GM19455 (cell line): ENCODE measurements around the gene SPP1.
"Not testable (repeated sequence)": the region's sequence is repeated elsewhere in the genome, so short reads cannot be mapped to it uniquely, and the experiment has no call there.

Experiments used
- ATAC-seq: cut with Tn5 transposase; IDR thresholded peaks from one replicate; pipeline ENCODE4 v1.9.1; 2021; ENCODE audit not compliant: unreplicated experiment

SPP1 gene

DNA sequence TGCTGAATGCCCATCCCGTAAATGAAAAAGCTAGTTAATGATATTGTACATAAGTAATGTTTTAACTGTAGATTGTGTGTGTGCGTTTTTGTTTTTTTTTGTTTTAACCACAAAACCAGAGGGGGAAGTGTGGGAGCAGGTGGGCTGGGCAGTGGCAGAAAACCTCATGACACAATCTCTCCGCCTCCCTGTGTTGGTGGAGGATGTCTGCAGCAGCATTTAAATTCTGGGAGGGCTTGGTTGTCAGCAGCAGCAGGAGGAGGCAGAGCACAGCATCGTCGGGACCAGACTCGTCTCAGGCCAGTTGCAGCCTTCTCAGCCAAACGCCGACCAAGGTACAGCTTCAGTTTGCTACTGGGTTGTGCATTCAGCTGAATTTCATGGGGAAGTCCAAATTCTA lies at the start of gene SPP1:
TSS of gene SPP1 (plus strand) at position 249 of the 400 bp plus-strand sequence. CDS start 1,182 bp downstream, outside the sequence.
- ATAC-seq: no peak

DNA sequence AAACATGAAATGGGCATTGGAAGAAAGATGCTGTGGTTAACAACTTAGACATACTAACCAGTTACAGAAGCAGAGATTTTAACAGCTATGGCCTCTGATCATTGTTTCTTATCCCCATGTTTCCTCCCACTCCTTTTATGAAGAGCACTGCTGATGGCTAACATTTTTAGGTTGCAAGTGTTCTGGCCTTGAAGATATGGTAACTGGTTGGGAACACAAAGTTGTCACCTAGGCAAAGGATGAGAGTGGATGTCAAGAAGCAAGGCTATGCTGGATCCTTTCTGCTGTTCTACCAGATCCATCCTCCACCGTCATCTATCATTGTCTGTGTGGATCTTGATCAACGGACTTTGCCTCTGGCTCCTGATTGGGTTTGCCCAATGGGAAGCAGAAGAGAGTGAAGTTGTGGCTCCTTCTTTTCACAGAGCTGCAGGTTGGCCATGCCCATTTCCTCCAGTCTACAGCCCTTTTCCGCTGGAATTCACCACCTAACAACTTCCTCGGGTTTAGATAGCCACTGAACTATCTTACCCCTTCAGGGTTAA lies 48.9 kb upstream of the SPP1 start:
- ATAC-seq: no peak

GRCh38 chr4:87930629-87931028 lies 44.9 kb upstream of the SPP1 start:
- no peak for ATAC-seq

GRCh38 chr4:87931932-87932331 lies 43.6 kb upstream of the SPP1 start:
- no peak for ATAC-seq

GRCh38 chr4:87932718-87933141 lies 42.8 kb upstream of the SPP1 start:
- ATAC-seq: no peak

DNA sequence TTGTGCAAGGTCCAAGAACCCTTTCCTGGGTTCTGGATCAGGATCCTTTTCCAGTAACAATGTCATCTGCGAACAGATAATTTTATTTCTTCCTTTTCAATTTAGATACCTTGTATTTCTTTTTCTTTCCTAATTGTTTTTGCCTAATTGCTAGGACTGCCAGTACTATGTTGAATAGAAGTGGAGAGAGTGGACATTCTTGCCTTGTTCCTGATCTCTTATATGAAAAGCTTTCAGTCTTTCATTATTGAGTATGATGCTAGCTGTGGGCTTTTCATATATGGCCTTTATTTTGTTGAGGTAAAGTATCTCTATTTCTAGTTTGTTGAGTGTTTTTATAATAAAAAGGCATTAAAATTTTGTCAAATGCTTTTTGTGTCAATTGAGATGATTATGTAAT lies 42.2 kb upstream of the SPP1 start:
- no peak for ATAC-seq

GRCh38 chr4:87934157-87934704 lies 41.3 kb upstream of the SPP1 start:
- no peak for ATAC-seq

DNA sequence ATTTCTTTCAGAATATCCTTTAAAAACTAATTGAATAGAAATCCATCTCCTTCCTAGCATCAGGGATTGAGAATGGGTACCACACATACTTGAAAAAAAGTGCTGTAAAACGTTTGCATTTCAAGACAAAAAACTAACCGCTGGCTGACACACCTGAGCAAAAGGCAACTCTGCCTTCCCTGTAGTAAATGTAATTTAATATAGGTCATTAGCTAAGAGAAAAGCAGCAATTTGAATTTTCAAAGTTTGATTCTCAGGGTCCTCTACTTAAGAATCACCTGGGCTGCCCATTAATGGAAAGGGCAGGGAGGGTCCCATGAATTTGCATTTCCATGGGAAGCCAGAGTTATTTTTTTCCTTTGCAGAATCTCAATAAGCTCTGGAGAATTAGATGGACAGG lies 40.5 kb upstream of the SPP1 start:
- ATAC-seq: no peak

DNA sequence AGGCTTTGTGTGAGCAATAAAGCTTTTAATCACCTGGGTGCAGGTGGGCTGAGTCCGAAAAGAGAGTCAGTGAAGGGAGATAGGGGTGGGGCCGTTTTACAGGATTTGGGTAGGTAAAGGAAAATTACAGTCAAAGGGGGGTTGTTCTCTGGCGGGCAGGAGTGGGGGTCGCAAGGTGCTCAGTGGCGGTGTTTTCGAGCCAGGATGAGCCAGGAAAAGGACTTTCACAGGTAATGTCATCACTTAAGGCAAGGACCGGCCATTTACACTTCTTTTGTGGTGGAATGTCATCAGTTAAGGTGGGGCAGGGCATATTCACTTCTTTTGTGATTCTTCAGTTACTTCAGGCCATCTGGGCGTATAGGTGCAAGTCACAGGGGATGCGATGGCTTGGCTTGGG lies 39.6 kb upstream of the SPP1 start:
- not testable (repeated sequence) for ATAC-seq

DNA sequence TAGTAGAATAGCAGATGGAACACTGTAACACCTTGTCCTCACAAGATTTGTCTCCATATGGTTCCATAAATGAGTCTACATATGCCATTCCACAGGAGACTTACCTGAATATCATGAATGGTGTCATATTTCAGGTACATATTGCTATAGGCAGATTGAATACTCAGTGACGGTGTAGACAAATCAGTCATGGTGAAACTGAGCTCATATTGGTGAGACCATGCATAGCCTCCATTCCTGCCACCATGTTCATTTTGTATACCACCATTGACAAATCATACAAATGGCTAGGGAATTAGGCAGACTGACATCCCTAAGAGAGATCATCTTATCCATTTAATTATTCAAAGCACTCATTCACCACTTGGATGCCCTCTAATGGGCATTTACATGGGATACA lies 38.0 kb upstream of the SPP1 start:
- no peak for ATAC-seq

- no peak for ATAC-seq
Measured at GRCh38 chr4:87938746-87939145, 36.8 kb upstream of the SPP1 start.

DNA sequence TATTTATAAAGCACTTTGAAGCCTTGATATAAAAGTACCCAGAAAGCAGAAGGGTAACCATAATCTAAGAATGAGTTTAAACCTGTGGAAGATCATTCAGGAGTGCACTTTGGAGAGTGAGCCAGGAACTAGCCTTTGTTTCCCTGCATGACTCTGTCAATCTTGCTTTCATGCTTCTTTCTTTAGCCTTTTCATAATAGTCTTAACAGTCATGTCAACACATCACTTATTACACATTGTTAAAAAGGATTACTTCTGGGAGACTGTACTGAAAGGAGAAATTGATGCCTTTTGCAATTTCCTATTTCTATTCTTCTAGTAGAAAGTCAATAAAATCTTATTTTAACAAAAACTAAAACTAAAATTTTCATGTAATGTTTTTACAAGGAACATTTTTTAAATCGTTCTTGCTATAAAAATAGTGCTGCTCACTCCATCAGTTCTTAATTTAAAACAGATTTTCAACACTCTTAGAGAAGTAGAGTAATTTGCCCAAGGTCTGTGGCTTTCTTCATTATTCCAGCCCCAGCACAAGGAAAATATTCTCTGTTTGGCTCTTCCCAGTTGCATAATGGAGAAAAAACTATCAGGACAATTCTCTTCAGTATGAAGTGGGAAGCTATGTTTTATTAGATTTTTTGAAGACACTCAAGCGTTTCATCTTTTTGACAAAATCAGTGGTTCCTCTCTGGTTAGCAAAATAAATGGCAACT lies 35.4 kb upstream of the SPP1 start:
- ATAC-seq: no peak

DNA sequence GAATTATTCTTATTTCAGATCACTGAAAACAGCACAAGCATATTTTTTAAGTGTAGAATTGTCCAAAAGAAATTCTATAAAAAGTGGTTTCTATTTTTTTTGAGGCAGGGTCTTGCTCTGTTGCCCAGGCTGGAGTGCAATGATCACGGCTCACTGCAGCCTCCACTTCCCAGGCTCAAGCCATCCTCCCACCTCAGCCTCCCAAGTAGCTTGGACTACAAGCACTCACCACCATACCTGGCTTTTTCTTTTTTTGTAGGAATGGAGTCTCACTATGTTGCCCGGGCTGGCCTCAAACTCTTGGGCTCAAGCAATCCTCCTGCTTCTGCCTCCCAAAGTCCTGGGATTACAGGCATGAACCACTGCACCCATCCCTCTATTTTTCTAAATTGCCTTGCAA lies 34.7 kb upstream of the SPP1 start:
- not testable (repeated sequence) for ATAC-seq

DNA sequence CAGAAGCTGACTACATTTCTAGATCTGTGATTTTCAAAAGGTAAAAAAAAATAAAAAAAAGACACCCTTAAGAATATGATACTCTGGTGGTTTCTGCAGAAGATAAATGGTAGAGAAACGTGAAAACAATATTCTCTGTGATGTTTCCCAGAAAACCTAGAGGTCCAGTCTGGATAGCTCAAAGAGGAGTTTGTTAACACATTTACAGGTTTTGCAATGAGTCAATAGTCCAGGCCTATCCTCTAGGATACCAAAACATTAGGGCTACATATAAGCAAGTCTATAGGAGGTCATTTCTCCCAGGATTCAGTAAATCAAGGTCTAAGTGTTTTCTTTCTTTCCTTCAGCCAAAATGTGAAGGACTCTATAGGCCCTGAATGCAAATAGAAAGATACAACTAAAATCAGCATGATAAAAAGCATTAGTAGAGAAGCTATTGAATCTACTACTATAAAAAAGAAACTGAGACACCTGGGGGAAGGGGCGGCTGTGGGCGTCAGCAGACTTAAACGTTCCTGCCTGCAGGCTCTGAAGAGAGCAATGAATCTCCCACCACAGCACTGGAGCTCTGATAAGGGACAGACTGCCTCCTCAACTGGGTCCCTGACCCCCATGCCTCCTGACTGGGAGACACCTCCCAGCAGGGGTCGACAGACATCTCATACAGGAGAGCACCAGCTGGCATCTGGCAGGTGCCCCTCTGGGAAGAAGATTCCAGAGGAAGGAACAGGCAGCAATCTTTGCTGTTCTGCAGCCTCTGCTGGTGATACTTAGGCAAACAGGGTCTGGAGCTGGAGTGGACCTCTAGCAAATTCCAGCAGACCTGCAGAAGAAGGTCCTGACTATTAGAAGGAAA lies 33.7 kb upstream of the SPP1 start:
- no peak for ATAC-seq

GRCh38 chr4:87943660-87944149 lies 31.8 kb upstream of the SPP1 start:
- ATAC-seq: no peak

GRCh38 chr4:87944967-87945366 lies 30.5 kb upstream of the SPP1 start:
- ATAC-seq: no peak

- ATAC-seq: no peak
Measured at GRCh38 chr4:87946766-87947165, 28.7 kb upstream of the SPP1 start.

GRCh38 chr4:87947381-87948160 lies 27.9 kb upstream of the SPP1 start:
- no peak for ATAC-seq

GRCh38 chr4:87949961-87950360 lies 25.6 kb upstream of the SPP1 start:
- no peak for ATAC-seq

DNA sequence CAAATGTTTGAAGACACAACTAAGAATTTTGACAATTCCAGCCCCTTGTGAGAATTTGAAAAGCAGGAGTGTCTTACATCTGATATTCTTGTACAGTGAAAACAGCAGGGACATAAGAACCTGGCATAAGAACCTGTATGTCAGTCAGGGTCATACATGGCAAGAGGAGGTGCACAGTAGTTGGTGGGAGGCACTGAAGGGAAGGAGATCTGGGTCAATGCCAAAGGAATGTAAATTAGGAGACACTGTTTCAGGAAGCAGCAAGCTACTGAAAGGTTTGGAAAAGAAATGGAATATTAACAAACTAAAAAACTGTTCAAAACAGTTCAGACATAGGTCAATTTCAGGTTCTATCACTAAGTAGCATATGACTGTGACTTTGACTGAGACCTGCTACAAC lies 25.0 kb upstream of the SPP1 start:
- ATAC-seq: no peak
